Hindlimb muscle (tissue), 1 donor: ENCODE data around the gene PFDN6. TPM values are rescaled to one million over a fixed set of nuclear protein-coding genes. Genes with fewer than 3 reads are reported as not detected.

ENCODE experiments used
- DNase-seq: peaks from one replicate; pipeline ENCODE4 v3.0.0-alpha.2; 2013
- polyA plus RNA-seq: library from polyadenylated mRNA; unstranded; fragments of 120-200 nt; gene quantifications from one replicate; pipeline ENCODE4 v1.2.1, GENCODE V29; 2013; ENCODE audit not compliant: insufficient read length

Gene PFDN6
- polyA plus RNA-seq, 1 donor, result 41.2 TPM

GRCh38 chr6:33295621-33296369 lies 6.4 kb downstream of the PFDN6 start:
- no peak for DNase-seq

- DNase-seq, result no peak
Measured at GRCh38 chr6:33296797-33297405, 7.5 kb downstream of the PFDN6 start.

GRCh38 chr6:33297406-33297955 lies 8.1 kb downstream of the PFDN6 start:
- no peak for DNase-seq

GRCh38 chr6:33297956-33298772 lies 8.8 kb downstream of the PFDN6 start:
- peak; percentile 83 for DNase-seq

- peak; percentile 84 for DNase-seq
Measured at GRCh38 chr6:33298773-33299236, 9.4 kb downstream of the PFDN6 start, which contains the start of gene RGL2. Gene RGL2, minus strand, starts transcription at chr6:33298942. Its CDS starts 332 bp downstream, at chr6:33298610.

GRCh38 chr6:33299237-33299944 lies 10.0 kb downstream of the PFDN6 start:
- peak; percentile 94 for DNase-seq

GRCh38 chr6:33301877-33302276 lies 12.5 kb downstream of the PFDN6 start:
- no peak for DNase-seq

- no peak for DNase-seq
Measured at GRCh38 chr6:33304216-33304615, 14.8 kb downstream of the PFDN6 start.

GRCh38 chr6:33305052-33305451 lies 15.7 kb downstream of the PFDN6 start:
- DNase-seq, result no peak

GRCh38 chr6:33306356-33306755 lies 17.0 kb downstream of the PFDN6 start:
- DNase-seq, result no peak

GRCh38 chr6:33312361-33313104 lies 23.1 kb downstream of the PFDN6 start:
- peak; percentile 68 for DNase-seq

- DNase-seq, result peak; percentile 57
Measured at GRCh38 chr6:33313105-33313708, 23.8 kb downstream of the PFDN6 start.

- peak; percentile 75 for DNase-seq
Measured at GRCh38 chr6:33313709-33314514, 24.5 kb downstream of the PFDN6 start, which contains the start of gene TAPBP. Gene TAPBP, minus strand, starts transcription at chr6:33314078. Its CDS starts 37 bp downstream, at chr6:33314041.

- DNase-seq, result peak; percentile 77
Measured at GRCh38 chr6:33314515-33314942, 25.1 kb downstream of the PFDN6 start.

- DNase-seq, result no peak
Measured at GRCh38 chr6:33314943-33315792, 25.8 kb downstream of the PFDN6 start.

GRCh38 chr6:33315793-33316602 lies 26.6 kb downstream of the PFDN6 start:
- no peak for DNase-seq

- no peak for DNase-seq
Measured at GRCh38 chr6:33316603-33317418, 27.4 kb downstream of the PFDN6 start.
